ENCODE measurements around the gene PRR11. TPM values are rescaled to one million over a fixed set of nuclear protein-coding genes. Genes with fewer than 3 reads are reported as not detected.
A peak's percentile ranks its signal among the peaks of the same experiment; 100 is the strongest.

The PRR11 gene
- total RNA-seq, 1 donor from 2014 or later: 14.9 TPM

DNA sequence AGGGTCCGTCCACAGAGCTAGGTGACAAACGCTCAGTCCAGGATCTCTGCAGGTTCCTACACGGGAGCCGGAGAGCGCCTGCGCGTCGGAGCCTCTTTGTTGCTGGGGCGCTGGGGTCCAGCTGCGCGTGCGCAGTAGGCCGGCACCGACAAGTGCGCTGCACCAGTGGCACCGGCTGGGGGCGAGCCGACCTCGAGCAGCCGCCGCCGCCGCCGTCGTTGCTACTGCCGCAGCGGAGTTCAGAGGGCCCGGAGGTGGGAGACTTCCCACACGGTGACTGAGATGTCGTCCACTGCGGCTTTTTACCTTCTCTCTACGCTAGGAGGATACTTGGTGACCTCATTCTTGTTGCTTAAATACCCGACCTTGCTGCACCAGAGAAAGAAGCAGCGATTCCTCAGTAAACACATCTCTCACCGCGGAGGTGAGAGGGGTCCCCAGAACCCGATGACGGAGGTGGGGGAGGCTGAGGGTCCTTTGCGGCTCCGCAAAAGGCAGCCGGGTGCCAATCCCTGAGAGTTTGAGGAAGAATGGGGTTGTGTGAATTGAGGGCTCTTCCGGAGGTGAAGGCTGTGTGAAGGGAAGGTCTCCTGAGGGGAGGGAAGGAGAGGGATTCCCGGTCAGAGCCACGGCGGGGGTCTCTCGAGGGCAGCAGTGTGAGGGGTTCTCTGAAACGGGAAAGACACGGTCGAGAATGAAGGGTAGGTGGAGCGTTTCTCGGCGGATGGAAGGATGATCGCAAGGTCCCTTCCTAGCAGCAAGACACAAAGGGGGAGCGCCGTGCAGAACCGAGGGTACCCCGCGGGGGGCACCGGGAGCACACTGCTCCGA lies 65.0 kb downstream of the PRR11 start, which contains the start of gene GDPD1:
TSS of gene GDPD1 (plus strand) at position 184 of the 831 bp plus-strand sequence. CDS start at position 283, 99 bp downstream.
- peak within 1 kb of the TSS; percentile 87 for H3K27ac Mint-ChIP-seq (ENCODE audit: unreplicated experiment)
- Histone ChIP-seq H2AFZ (ENCODE audit: low read depth, low read length) (peak within 1 kb of the TSS; percentile 100), H3K79me2 (ENCODE audit: insufficient read depth, low read length) (no peaks in the 10 kb centered on the region), H3K36me3 (ENCODE audit: insufficient read depth, low read length) (no peaks in the 10 kb centered on the region), H3K9ac (ENCODE audit: low read length) (peak within 1 kb of the TSS; percentile 81), H3K4me3 (ENCODE audit: insufficient read depth, low read depth, low read length) (peak within 1 kb of the TSS; percentile 94), H3K4me2 (ENCODE audit: low read length) (peak within 1 kb of the TSS; percentile 96), H3K9me3 (ENCODE audit: insufficient read depth, low read depth, low read length) (no peaks in the 10 kb centered on the region), H3K27ac (ENCODE audit: low read depth, low read length) (no peak within 1 kb of the TSS), H4K20me1 (ENCODE audit: insufficient read depth, low read length) (no peaks in the 10 kb centered on the region), H3K27me3 (ENCODE audit: insufficient read depth, low read length) (no peaks in the 10 kb centered on the region), H3K4me1 (ENCODE audit: insufficient read depth, low read length) (peaks cover 6% of the 10 kb centered on the region)
- TF ChIP-seq, protein P1, sequence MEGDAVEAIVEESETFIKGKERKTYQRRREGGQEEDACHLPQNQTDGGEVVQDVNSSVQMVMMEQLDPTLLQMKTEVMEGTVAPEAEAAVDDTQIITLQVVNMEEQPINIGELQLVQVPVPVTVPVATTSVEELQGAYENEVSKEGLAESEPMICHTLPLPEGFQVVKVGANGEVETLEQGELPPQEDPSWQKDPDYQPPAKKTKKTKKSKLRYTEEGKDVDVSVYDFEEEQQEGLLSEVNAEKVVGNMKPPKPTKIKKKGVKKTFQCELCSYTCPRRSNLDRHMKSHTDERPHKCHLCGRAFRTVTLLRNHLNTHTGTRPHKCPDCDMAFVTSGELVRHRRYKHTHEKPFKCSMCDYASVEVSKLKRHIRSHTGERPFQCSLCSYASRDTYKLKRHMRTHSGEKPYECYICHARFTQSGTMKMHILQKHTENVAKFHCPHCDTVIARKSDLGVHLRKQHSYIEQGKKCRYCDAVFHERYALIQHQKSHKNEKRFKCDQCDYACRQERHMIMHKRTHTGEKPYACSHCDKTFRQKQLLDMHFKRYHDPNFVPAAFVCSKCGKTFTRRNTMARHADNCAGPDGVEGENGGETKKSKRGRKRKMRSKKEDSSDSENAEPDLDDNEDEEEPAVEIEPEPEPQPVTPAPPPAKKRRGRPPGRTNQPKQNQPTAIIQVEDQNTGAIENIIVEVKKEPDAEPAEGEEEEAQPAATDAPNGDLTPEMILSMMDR (IDR thresholded peaks at IDR 0.05; ENCODE audit: insufficient read depth, low read depth, low read length): peak; percentile 16
- no peak for TF ChIP-seq EZH2 (IDR thresholded peaks at IDR 0.05; ENCODE audit: insufficient read depth, low read length)
- H3K9me3 Mint-ChIP-seq (ENCODE audit: unreplicated experiment): no peaks in the 10 kb centered on the region
- no peak for FAIRE-seq
- peak within 1 kb of the TSS; percentile 97 for H3K4me3 Mint-ChIP-seq (ENCODE audit: unreplicated experiment)
- H3K27me3 Mint-ChIP-seq (ENCODE audit: low read depth, unreplicated experiment): no peaks in the 10 kb centered on the region
- peak; percentile 69 for DNase-seq (ENCODE audit: low read depth)
- H3K36me3 Mint-ChIP-seq (ENCODE audit: low read depth, unreplicated experiment): no peaks in the 10 kb centered on the region
- no peaks in the 10 kb centered on the region for H3K4me1 Mint-ChIP-seq (ENCODE audit: low read depth, unreplicated experiment)

DNA sequence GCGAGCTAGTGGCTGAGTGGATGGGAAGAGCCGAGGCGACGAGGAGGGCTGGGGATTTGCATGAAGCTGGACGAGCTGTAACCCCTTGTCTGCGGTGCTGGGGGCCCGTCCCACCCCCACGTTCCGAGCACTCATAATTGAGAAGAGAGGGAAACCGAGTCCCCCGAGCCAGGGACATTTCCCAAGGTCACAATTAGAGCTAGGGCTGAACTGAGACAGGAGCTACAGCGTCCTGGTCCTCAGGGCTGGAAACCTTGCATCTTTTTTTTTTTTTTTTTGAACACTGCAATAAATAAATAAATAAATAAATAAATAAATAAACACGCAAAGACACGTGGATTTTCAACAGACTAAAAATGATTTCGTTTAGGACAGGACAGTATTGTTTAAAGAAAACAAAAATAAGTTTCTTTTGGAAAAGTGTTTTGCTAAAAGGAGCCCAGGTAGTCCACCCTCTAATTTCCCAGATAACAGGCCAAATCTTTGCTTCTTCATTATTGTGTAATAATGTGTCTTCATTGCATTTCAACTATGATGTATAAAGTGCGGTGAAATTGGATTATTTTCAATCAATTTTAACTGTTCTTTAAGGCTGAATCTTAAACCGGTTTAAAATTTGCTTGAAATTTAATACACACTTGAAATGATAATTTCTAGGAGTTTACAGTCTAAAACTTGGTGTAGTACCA lies 65.8 kb downstream of the PRR11 start:
- H3K4me3 ChIP-seq (ENCODE audit: insufficient read depth, low read depth, low read length): peak overlapping the region; percentile 94
- H3K4me1 ChIP-seq (ENCODE audit: insufficient read depth, low read length): peaks cover 6% of the 10 kb centered on the region
- H3K27me3 ChIP-seq (ENCODE audit: insufficient read depth, low read length): no peaks in the 10 kb centered on the region
- no peaks in the 10 kb centered on the region for H3K9me3 ChIP-seq (ENCODE audit: insufficient read depth, low read depth, low read length)
- Mint-ChIP-seq H3K4me1 (ENCODE audit: low read depth, unreplicated experiment) (no peaks in the 10 kb centered on the region), H3K27me3 (ENCODE audit: low read depth, unreplicated experiment) (no peaks in the 10 kb centered on the region), H3K27ac (ENCODE audit: unreplicated experiment) (no peak overlapping the region), H3K36me3 (ENCODE audit: low read depth, unreplicated experiment) (no peaks in the 10 kb centered on the region), H3K4me3 (ENCODE audit: unreplicated experiment) (peak overlapping the region; percentile 97), H3K9me3 (ENCODE audit: unreplicated experiment) (no peaks in the 10 kb centered on the region)
- peak overlapping the region; percentile 81 for H3K9ac ChIP-seq (ENCODE audit: low read length)
- H3K36me3 ChIP-seq (ENCODE audit: insufficient read depth, low read length): no peaks in the 10 kb centered on the region
- H2AFZ ChIP-seq (ENCODE audit: low read depth, low read length): peak overlapping the region; percentile 100
- no peak overlapping the region for H3K27ac ChIP-seq (ENCODE audit: low read depth, low read length)
- no peaks in the 10 kb centered on the region for H3K79me2 ChIP-seq (ENCODE audit: insufficient read depth, low read length)
- H3K4me2 ChIP-seq (ENCODE audit: low read length): peak overlapping the region; percentile 96
- FAIRE-seq (no peak), DNase-seq (ENCODE audit: low read depth) (no peak)
- H4K20me1 ChIP-seq (ENCODE audit: insufficient read depth, low read length): no peaks in the 10 kb centered on the region
- no peak for TF ChIP-seq EZH2 (IDR thresholded peaks at IDR 0.05; ENCODE audit: insufficient read depth, low read length)
- TF ChIP-seq, protein P1 (IDR thresholded peaks at IDR 0.05; ENCODE audit: insufficient read depth, low read depth, low read length): no peak

All from astrocyte (in vitro differentiated cells and primary cell).